HepG2 (cell line): Measurements from ENCODE around the gene FCHO2.

Source experiments
- CBX5 ChIP-seq: sonication (generic); formaldehyde crosslinking; IDR thresholded peaks from 2 replicates; pipeline ENCODE4 v1.4.0; 2020; ENCODE audit warnings: missing genetic modification reagents, borderline replicate concordance
- CENPT ChIP-seq: sonication (generic); formaldehyde crosslinking; IDR thresholded peaks from 2 replicates; pipeline ENCODE4 v1.8.0; 2022; ENCODE audit warnings: low read depth, mild to moderate bottlenecking, moderate library complexity, missing genetic modification reagents
- CREB1 ChIP-seq, 2 experiments: fragments of 450-650 bp in 1 of 2; IDR thresholded peaks; 2 replicates each; pipeline ENCODE4 v1.6.1; 2016 to 2017; ENCODE audit warnings: control low read depth in 1 of 2, mild to moderate bottlenecking in 1 of 2, missing compliant biosample characterization in 1 of 2, missing genetic modification characterization in 1 of 2
- GABPB1 ChIP-seq: IDR thresholded peaks from 2 replicates; pipeline ENCODE4 v1.6.1; 2016; ENCODE audit warnings: mild to moderate bottlenecking, missing genetic modification reagents, moderate library complexity, missing compliant biosample characterization
- KDM4B ChIP-seq: sonication (generic); formaldehyde crosslinking; IDR thresholded peaks from 2 replicates; pipeline ENCODE4 v1.4.0; 2020; ENCODE audit warnings: missing genetic modification reagents
- POLR2A ChIP-seq, 2 experiments: IDR thresholded peaks; 2 replicates each; pipeline ENCODE4 v1.6.1; 2011; ENCODE audit warnings: low read depth in 2 of 2, low read length in 2 of 2, mild to moderate bottlenecking in 1 of 2, moderate library complexity in 1 of 2; ENCODE audit not compliant: insufficient read depth in 1 of 2
- RBFOX2 ChIP-seq: fragments of 200-400 bp; formaldehyde crosslinking; IDR thresholded peaks from 2 replicates; pipeline ENCODE4 v1.6.1; 2017; ENCODE audit warnings: low read depth, mild to moderate bottlenecking, low read length
- SRF ChIP-seq: IDR thresholded peaks from 2 replicates; pipeline ENCODE4 v1.6.1; 2011; ENCODE audit warnings: mild to moderate bottlenecking, low read depth, low read length, moderate library complexity
- ZBTB33 ChIP-seq: sonication (generic); formaldehyde crosslinking; IDR thresholded peaks from 2 replicates; pipeline ENCODE4 v1.4.0; 2020; ENCODE audit warnings: missing genetic modification reagents
- ZNF10 ChIP-seq: sonication (generic); formaldehyde crosslinking; IDR thresholded peaks from 2 replicates; pipeline ENCODE4 v1.4.0; 2020; ENCODE audit warnings: mild to moderate bottlenecking, low read depth, missing genetic modification reagents, borderline replicate concordance
- ZZZ3 ChIP-seq: sonication (generic); formaldehyde crosslinking; IDR thresholded peaks from 2 replicates; pipeline ENCODE4 v1.4.0; 2020; ENCODE audit warnings: missing genetic modification reagents, mild to moderate bottlenecking, borderline replicate concordance
- TF ChIP-seq, protein P1 (sequence below): sonication (generic); formaldehyde crosslinking; IDR thresholded peaks from 2 replicates; pipeline ENCODE4 v1.5.0; 2020; ENCODE audit warnings: mild to moderate bottlenecking, missing genetic modification reagents, moderate library complexity
- TF ChIP-seq, protein P2 (sequence below): sonication (generic); formaldehyde crosslinking; IDR thresholded peaks from 2 replicates; pipeline ENCODE4 v1.4.0; 2020; ENCODE audit warnings: missing genetic modification reagents, mild to moderate bottlenecking, borderline replicate concordance
- TF ChIP-seq, protein P3 (sequence below): sonication (generic); formaldehyde crosslinking; IDR thresholded peaks from 2 replicates; pipeline ENCODE4 v1.4.0; 2020; ENCODE audit warnings: missing genetic modification reagents, borderline replicate concordance

DNA sequence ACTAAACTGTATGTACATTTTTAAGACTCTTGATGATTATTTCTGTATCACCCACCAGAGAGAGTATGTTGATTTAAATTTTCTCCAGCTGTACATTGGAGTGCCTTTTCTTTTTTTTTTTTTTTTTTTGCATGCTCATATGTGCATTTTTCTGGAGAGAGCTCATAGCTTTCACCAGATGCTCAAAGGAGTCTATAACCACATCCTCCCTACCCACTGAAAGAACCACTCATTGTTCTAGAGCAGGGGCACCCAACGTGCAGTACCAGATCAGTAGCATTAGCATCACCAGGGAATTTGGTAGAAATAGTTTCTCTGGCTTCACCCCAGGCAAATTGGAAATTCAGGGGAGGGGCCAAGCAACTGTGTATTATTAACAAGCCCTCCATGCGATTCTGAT lies 110.6 kb downstream of the FCHO2 start:
- no peak for TF ChIP-seq RBFOX2
- no peak for TF ChIP-seq ZZZ3
- no peak for TF ChIP-seq CENPT
- TF ChIP-seq ZNF10 (CRISPR knock-in tag) = no peak
- TF ChIP-seq, protein P1, sequence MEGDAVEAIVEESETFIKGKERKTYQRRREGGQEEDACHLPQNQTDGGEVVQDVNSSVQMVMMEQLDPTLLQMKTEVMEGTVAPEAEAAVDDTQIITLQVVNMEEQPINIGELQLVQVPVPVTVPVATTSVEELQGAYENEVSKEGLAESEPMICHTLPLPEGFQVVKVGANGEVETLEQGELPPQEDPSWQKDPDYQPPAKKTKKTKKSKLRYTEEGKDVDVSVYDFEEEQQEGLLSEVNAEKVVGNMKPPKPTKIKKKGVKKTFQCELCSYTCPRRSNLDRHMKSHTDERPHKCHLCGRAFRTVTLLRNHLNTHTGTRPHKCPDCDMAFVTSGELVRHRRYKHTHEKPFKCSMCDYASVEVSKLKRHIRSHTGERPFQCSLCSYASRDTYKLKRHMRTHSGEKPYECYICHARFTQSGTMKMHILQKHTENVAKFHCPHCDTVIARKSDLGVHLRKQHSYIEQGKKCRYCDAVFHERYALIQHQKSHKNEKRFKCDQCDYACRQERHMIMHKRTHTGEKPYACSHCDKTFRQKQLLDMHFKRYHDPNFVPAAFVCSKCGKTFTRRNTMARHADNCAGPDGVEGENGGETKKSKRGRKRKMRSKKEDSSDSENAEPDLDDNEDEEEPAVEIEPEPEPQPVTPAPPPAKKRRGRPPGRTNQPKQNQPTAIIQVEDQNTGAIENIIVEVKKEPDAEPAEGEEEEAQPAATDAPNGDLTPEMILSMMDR (CRISPR knock-in tag) = no peak
- TF ChIP-seq, protein P2, sequence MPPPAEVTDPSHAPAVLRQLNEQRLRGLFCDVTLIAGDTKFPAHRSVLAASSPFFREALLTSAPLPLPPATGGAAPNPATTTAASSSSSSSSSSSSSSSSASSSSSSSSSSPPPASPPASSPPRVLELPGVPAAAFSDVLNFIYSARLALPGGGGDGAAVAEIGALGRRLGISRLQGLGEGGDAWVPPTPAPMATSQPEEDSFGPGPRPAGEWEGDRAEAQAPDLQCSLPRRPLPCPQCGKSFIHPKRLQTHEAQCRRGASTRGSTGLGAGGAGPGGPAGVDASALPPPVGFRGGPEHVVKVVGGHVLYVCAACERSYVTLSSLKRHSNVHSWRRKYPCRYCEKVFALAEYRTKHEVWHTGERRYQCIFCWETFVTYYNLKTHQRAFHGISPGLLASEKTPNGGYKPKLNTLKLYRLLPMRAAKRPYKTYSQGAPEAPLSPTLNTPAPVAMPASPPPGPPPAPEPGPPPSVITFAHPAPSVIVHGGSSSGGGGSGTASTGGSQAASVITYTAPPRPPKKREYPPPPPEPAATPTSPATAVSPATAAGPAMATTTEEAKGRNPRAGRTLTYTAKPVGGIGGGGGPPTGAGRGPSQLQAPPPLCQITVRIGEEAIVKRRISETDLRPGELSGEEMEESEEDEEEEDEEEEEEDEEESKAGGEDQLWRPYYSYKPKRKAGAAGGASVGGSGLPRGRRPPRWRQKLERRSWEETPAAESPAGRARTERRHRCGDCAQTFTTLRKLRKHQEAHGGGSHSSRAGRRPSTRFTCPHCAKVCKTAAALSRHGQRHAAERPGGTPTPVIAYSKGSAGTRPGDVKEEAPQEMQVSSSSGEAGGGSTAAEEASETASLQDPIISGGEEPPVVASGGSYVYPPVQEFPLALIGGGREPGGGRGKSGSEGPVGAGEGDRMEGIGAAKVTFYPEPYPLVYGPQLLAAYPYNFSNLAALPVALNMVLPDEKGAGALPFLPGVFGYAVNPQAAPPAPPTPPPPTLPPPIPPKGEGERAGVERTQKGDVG (CRISPR knock-in tag) = no peak
- TF ChIP-seq GABPB1 = no peak
- TF ChIP-seq POLR2A (IDR thresholded peaks at IDR 0.05; ENCODE audit: insufficient read depth in 1 of 2, low read depth in 2 of 2, low read length in 2 of 2) = no peak
- no peak for TF ChIP-seq KDM4B (CRISPR knock-in tag)
- TF ChIP-seq CREB1 (IDR thresholded peaks at IDR 0.05) = no peak
- TF ChIP-seq CREB1 (CRISPR knock-in tag; IDR thresholded peaks at IDR 0.05) = no peak
- TF ChIP-seq SRF = no peak
- no peak for TF ChIP-seq CBX5 (CRISPR knock-in tag)
- TF ChIP-seq, protein P3, sequence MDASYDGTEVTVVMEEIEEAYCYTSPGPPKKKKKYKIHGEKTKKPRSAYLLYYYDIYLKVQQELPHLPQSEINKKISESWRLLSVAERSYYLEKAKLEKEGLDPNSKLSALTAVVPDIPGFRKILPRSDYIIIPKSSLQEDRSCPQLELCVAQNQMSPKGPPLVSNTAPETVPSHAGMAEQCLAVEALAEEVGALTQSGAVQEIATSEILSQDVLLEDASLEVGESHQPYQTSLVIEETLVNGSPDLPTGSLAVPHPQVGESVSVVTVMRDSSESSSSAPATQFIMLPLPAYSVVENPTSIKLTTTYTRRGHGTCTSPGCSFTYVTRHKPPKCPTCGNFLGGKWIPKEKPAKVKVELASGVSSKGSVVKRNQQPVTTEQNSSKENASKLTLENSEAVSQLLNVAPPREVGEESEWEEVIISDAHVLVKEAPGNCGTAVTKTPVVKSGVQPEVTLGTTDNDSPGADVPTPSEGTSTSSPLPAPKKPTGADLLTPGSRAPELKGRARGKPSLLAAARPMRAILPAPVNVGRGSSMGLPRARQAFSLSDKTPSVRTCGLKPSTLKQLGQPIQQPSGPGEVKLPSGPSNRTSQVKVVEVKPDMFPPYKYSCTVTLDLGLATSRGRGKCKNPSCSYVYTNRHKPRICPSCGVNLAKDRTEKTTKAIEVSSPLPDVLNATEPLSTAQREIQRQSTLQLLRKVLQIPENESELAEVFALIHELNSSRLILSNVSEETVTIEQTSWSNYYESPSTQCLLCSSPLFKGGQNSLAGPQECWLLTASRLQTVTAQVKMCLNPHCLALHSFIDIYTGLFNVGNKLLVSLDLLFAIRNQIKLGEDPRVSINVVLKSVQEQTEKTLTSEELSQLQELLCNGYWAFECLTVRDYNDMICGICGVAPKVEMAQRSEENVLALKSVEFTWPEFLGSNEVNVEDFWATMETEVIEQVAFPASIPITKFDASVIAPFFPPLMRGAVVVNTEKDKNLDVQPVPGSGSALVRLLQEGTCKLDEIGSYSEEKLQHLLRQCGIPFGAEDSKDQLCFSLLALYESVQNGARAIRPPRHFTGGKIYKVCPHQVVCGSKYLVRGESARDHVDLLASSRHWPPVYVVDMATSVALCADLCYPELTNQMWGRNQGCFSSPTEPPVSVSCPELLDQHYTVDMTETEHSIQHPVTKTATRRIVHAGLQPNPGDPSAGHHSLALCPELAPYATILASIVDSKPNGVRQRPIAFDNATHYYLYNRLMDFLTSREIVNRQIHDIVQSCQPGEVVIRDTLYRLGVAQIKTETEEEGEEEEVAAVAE = no peak
- no peak for TF ChIP-seq ZBTB33
